Lower lobe of right lung (tissue), 2 donors: Measurements from ENCODE around the gene PNKP. TPM values are rescaled to one million over a fixed set of nuclear protein-coding genes. Genes with fewer than 3 reads are reported as not detected.

Experiments
- ATAC-seq, 2 donors: fragments of 200-7000 bp; cut with Tn5 transposase; one replicate each; pipeline ENCODE4 v1.9.1; 2020 to 2022; ENCODE audit warnings: mild to moderate bottlenecking in 2 of 2, moderate library complexity in 2 of 2
- DNase-seq: peaks from one replicate; pipeline ENCODE4 v3.0.0-alpha.2; 2020
- H3K27ac ChIP-seq: fragments of 200-600 bp; one replicate; pipeline ENCODE4 v1.8.0; 2022
- H3K27me3 ChIP-seq: fragments of 200-600 bp; one replicate; pipeline ENCODE4 v1.8.0; 2022; ENCODE audit warnings: low read depth
- H3K36me3 ChIP-seq: fragments of 200-600 bp; one replicate; pipeline ENCODE4 v1.8.0; 2022; ENCODE audit warnings: mild to moderate bottlenecking
- H3K4me1 ChIP-seq: fragments of 200-600 bp; one replicate; pipeline ENCODE4 v1.8.0; 2022
- H3K4me3 ChIP-seq: fragments of 200-600 bp; one replicate; pipeline ENCODE4 v1.8.0; 2022; ENCODE audit warnings: mild to moderate bottlenecking
- H3K9me3 ChIP-seq: fragments of 200-600 bp; one replicate; pipeline ENCODE4 v1.8.0; 2022
- CTCF ChIP-seq: fragments of 200-600 bp; IDR thresholded peaks from one replicate; pipeline ENCODE4 v1.8.0; 2022; ENCODE audit warnings: antibody characterized with exemption, mild to moderate bottlenecking
- intact Hi-C: fragments of 100-400 bp; cut with DNase I; formaldehyde crosslinking; loops from one replicate; pipeline ENCODE4 v1.11.0; 2022
- total RNA-seq: library from RNA; stranded (reverse); fragmentation: NEBNext Ultra II Directional; extraction: Animal tissue kit (Norgen Biotek cat#: 25700); gene quantifications from one replicate; pipeline ENCODE4 v1.2.1, GENCODE V29; 2021
- donor health status: DM: no; HTN: yes; CAD: no; lungs with severe emphysema.

The PNKP gene
- total RNA-seq, 1 donor from 2014 or later, result 78.0 TPM

DNA sequence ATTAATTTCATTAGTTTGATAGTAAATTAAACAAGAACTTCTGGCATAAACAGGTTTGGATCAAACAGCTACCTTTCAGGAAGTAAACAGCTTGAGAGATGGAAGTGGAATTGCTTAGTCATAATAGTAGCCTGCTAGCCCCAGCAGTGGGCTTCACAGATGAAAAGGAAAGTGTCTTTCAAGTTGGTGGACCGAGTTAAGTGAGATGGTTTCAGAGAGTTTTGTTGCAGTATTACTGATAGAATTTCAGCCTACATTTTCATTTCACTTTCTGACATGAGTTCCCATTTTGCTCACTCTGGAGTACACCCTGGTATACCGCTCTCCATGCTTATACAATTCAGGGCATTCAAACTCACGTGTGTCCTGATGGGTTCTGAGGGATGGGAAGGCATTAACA lies 18.4 kb downstream of the PNKP start:
- no peak for TF ChIP-seq CTCF

GRCh38 chr19:49847731-49848696 lies 19.4 kb downstream of the PNKP start:
- Histone ChIP-seq H3K36me3 (no peaks in the 10 kb centered on the region), H3K27ac (no peak overlapping the region), H3K9me3 (no peaks in the 10 kb centered on the region), H3K4me3 (no peak overlapping the region), H3K27me3 (no peaks in the 10 kb centered on the region), H3K4me1 (peaks cover 16% of the 10 kb centered on the region)
- intact Hi-C loops, result no loop called here
- no peak for TF ChIP-seq CTCF
- ATAC-seq (no peak), DNase-seq (no peak)

More for the DNA sequence above, 18.4 kb downstream of the PNKP start:
- no peaks in the 10 kb centered on the region for H3K27me3 ChIP-seq
- DNase-seq (no peak), ATAC-seq (no peak)
- H3K9me3 ChIP-seq, result no peaks in the 10 kb centered on the region
- H3K27ac ChIP-seq, result no peak overlapping the region
- H3K4me3 ChIP-seq, result no peak overlapping the region
- H3K36me3 ChIP-seq, result no peaks in the 10 kb centered on the region
- intact Hi-C loops, result no loop called here
- peaks cover 26% of the 10 kb centered on the region for H3K4me1 ChIP-seq

- peaks cover 4% of the 10 kb centered on the region for H3K4me1 ChIP-seq
- no peaks in the 10 kb centered on the region for H3K9me3 ChIP-seq
- H3K27ac ChIP-seq, result no peak overlapping the region
- H3K36me3 ChIP-seq, result no peaks in the 10 kb centered on the region
- TF ChIP-seq CTCF, result no peak
- no peak overlapping the region for H3K4me3 ChIP-seq
- DNase-seq, result no peak
- intact Hi-C loops, result no loop called here
- ATAC-seq, result no peak
- no peaks in the 10 kb centered on the region for H3K27me3 ChIP-seq
Measured at GRCh38 chr19:49846408-49846807, 21.0 kb downstream of the PNKP start.

- intact Hi-C loops, result no loop called here
- H3K36me3 ChIP-seq, result peaks cover 4% of the 10 kb centered on the region
- no peaks in the 10 kb centered on the region for H3K27me3 ChIP-seq
- ATAC-seq (no peak), DNase-seq (no peak)
- peaks cover 4% of the 10 kb centered on the region for H3K4me1 ChIP-seq
- H3K4me3 ChIP-seq, result no peak overlapping the region
- no peak for TF ChIP-seq CTCF
- no peaks in the 10 kb centered on the region for H3K9me3 ChIP-seq
- no peak overlapping the region for H3K27ac ChIP-seq
Measured at GRCh38 chr19:49845414-49845813, 22.0 kb downstream of the PNKP start.

DNA sequence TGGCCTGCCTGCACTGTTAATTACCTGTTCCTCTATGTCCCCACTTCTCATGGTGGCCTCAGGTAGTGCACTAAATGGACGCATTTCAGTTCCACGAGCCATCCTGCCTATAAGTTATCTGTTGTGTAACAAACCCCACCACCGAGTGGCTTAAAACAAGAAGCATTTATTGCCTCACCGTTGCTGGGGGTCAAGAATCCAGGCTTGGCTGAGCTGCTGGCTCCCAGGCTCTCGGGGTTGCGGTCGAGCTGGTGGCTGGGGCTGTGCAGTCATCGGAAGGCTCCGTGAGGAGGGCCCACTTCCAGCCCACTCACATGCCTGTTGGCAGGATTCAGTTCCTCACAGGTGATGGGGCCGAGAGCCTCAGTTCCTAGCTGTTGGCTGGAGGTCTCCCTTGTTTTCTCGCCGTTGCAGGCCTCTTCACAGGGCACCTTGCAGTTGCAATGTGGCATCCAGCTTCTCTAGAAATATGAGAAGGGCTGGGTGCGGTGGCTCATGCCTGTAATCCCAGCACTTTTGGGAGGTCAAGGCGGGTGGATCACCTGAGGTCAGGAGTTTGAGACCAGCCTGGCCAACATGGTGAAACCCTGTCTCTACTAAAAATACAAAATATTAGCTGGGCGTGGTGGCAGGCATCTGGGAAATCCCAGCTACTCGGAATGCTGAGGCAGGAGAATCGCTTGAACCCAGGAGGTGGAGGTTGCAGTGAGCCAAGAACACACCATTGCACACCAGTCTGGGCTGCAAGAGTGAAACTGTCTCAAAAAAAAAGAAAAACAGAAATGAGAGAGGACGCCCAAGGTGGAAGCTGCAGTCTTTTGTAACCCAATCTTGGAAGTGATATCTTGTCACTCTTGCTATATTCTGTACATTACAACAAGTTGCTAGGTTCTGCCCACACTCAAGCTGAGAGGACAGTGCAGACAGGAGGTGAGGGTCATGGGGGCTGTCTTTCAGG lies 23.0 kb downstream of the PNKP start:
- Histone ChIP-seq H3K4me1 (no peaks in the 10 kb centered on the region), H3K4me3 (no peak overlapping the region), H3K9me3 (no peaks in the 10 kb centered on the region), H3K36me3 (peaks cover 12% of the 10 kb centered on the region), H3K27me3 (no peaks in the 10 kb centered on the region), H3K27ac (no peak overlapping the region)
- intact Hi-C loops, result no loop called here
- ATAC-seq (no peak), DNase-seq (no peak)
- TF ChIP-seq CTCF, result no peak
